SU-DHL-6 (cell line): ENCODE measurements around the gene PDCD7.

Experiments used
- EZH2phosphoT487 ChIP-seq: fragments of 200-600 bp; sonication (generic), shearing (Covaris generic); conservative IDR thresholded peaks from 2 replicates; pipeline ENCODE4 v1.6.1; 2018; ENCODE audit warnings: mild to moderate bottlenecking, antibody characterized with exemption, low read length, moderate library complexity, mixed read lengths
- TF ChIP-seq, protein P1 (sequence below): fragments of 200-600 bp; sonication (generic); IDR thresholded peaks from one replicate; pipeline ENCODE4 v1.5.1; 2017; ENCODE audit warnings: antibody characterized with exemption, mild to moderate bottlenecking, low read length, moderate library complexity; ENCODE audit not compliant: insufficient read depth, poor library complexity, severe bottlenecking

DNA sequence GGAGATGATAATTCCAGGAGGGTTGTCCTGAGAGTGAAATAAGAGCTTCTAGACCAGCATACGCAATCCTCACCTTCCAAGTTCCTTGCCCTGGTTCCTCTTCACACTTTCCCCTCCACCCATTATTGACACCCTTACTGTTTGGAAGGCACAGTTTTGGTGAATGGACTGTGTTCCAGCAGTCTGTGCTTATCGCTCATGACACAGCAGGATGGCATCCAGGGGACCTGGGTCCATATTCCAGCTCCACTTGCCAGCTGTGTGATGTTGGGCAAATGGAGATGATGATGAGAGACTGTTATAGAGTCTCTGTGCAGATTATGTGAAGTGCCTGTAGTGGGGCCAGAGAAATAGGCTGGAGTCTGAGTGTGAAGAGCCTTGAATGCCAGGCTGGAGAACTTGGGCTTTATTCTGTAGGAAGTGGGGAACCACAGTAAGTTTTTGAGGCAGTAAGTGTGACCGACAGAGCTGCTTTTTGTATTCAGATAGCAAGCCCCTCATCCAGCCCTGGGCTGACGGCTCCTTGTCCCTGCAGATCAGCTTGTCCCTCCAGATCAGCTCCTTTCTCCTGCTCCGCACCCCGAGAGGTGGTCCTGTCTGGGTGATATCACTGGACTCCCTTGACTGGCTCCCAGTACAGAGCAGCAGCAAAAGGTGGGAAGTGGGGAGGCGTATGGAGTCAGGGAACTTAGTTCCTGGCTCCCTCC lies 49.0 kb downstream of the PDCD7 start:
- TF ChIP-seq, protein P1, sequence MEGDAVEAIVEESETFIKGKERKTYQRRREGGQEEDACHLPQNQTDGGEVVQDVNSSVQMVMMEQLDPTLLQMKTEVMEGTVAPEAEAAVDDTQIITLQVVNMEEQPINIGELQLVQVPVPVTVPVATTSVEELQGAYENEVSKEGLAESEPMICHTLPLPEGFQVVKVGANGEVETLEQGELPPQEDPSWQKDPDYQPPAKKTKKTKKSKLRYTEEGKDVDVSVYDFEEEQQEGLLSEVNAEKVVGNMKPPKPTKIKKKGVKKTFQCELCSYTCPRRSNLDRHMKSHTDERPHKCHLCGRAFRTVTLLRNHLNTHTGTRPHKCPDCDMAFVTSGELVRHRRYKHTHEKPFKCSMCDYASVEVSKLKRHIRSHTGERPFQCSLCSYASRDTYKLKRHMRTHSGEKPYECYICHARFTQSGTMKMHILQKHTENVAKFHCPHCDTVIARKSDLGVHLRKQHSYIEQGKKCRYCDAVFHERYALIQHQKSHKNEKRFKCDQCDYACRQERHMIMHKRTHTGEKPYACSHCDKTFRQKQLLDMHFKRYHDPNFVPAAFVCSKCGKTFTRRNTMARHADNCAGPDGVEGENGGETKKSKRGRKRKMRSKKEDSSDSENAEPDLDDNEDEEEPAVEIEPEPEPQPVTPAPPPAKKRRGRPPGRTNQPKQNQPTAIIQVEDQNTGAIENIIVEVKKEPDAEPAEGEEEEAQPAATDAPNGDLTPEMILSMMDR = no peak
- no peak for TF ChIP-seq EZH2phosphoT487
